SK-N-SH (cell line): ENCODE measurements around the gene IL1R2.

Experiments used
- GABPA ChIP-seq: IDR thresholded peaks from 2 replicates; pipeline ENCODE4 v1.4.0; 2012; ENCODE audit warnings: low read depth, mild to moderate bottlenecking
- TF ChIP-seq, protein P1 (sequence below): fragments of 200-600 bp; sonication (generic); IDR thresholded peaks from 2 replicates; pipeline ENCODE4 v1.6.1; 2017; ENCODE audit warnings: antibody characterized with exemption, mild to moderate bottlenecking, moderate library complexity

DNA sequence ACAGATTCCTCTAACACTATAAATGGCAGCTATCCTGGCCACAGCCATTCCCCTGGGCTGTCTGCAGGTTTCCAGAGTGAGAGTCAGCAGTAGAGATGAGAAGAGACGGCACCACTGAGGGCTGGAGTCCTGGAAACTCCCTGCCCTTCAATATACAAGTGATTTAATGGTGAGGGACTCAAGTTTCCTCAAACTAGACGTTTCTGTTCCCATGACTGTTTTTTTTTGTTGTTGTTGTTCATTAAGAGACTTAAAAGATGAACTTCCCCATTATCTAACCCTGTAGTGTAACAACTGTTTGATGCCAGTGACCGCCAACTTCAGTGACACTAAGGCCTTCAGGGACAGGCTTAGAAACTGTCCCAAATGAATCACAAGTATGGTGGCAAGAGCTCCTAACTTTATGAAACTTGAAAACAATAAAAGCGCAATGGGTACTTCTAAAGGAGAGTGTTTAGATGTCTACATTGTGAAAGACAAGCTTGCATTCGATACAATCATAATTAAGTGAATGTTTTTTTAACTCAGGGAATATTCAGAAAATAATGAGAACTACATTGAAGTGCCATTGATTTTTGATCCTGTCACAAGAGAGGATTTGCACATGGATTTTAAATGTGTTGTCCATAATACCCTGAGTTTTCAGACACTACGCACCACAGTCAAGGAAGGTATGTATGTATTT lies 34.0 kb downstream of the IL1R2 start:
- TF ChIP-seq, protein P1, sequence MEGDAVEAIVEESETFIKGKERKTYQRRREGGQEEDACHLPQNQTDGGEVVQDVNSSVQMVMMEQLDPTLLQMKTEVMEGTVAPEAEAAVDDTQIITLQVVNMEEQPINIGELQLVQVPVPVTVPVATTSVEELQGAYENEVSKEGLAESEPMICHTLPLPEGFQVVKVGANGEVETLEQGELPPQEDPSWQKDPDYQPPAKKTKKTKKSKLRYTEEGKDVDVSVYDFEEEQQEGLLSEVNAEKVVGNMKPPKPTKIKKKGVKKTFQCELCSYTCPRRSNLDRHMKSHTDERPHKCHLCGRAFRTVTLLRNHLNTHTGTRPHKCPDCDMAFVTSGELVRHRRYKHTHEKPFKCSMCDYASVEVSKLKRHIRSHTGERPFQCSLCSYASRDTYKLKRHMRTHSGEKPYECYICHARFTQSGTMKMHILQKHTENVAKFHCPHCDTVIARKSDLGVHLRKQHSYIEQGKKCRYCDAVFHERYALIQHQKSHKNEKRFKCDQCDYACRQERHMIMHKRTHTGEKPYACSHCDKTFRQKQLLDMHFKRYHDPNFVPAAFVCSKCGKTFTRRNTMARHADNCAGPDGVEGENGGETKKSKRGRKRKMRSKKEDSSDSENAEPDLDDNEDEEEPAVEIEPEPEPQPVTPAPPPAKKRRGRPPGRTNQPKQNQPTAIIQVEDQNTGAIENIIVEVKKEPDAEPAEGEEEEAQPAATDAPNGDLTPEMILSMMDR = no peak
- TF ChIP-seq GABPA = no peak
